ENCODE measurements around the gene INAFM1.
"Not testable (repeated sequence)": the region's sequence is repeated elsewhere in the genome, so short reads cannot be mapped to it uniquely, and the experiment has no call there.

The INAFM1 gene

GRCh38 chr19:47232422-47233211 is 42.1 kb upstream of the INAFM1 start:
- TF ChIP-seq POLR2A (IDR thresholded peaks at IDR 0.05; ENCODE audit: low read length) (no peak), GATA1 (IDR thresholded peaks at IDR 0.05; ENCODE audit: low read depth, low read length) (no peak)
- peak; percentile 34 to 81 for DNase-seq

DNA sequence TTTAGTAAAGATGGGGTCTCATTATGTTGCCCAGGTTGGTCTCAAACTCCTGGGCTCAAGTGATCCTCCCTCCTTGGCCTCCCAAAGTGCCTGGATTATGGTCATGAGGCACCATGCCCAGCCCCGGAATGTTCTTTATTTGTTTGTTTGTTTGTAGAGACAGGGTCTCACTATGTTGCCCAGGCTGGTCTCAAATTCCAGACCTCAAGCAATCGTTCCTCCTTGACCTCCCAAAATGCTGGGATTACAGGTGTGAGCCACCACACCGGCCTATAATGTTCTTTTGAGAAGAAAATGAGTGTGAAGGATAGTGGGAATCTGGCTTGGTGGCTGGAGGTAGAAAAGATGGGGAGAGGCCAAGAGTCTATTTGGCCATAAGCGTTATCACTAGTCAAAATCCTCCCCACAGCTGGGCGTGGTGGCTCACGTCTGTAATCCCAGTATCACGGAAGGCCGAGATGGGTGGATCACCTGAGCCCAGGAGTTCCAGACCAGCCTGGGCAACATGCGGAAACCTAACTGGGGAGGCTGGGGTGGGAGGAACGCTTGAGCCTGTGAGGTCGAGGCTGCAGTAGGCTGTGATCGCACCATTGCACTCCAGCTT is 38.5 kb upstream of the INAFM1 start:
- TF ChIP-seq POLR2A (IDR thresholded peaks at IDR 0.05; ENCODE audit: low read length): no peak
- TF ChIP-seq GATA1 (IDR thresholded peaks at IDR 0.05; ENCODE audit: low read depth, low read length): no peak

DNA sequence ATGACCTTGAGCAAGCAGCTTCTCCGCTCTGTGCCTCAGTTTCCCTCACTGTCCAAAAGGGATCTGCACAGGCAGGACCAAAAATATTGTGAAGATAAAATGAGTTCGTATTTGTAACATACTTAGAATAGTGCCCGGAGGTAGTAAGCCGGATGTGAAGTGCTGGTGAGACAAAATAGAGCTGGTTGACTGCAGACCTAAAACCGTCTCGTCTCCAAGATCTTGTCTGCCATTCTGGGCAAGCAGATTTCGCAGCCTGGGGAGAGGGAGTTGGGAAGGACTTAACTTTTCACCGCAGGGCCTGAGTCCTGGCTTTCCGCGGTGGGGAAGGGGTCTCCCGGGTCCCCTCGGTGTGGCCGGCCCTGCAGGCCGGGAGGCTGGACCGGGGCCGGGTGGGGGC is 35.5 kb upstream of the INAFM1 start:
- DNase-seq: no peak

More for the DNA sequence above, 38.5 kb upstream of the INAFM1 start:
- DNase-seq: no peak

GRCh38 chr19:47239610-47240296 is 34.9 kb upstream of the INAFM1 start:
- peak; percentile 31 to 65 for DNase-seq
- TF ChIP-seq GATA1 (IDR thresholded peaks at IDR 0.05; ENCODE audit: low read depth, low read length): no peak
- TF ChIP-seq POLR2A (IDR thresholded peaks at IDR 0.05; ENCODE audit: low read length): no peak

More for the DNA sequence above, 35.5 kb upstream of the INAFM1 start:
- TF ChIP-seq GATA1 (IDR thresholded peaks at IDR 0.05; ENCODE audit: low read depth, low read length): no peak
- TF ChIP-seq POLR2A (IDR thresholded peaks at IDR 0.05; ENCODE audit: low read length): no peak

DNA sequence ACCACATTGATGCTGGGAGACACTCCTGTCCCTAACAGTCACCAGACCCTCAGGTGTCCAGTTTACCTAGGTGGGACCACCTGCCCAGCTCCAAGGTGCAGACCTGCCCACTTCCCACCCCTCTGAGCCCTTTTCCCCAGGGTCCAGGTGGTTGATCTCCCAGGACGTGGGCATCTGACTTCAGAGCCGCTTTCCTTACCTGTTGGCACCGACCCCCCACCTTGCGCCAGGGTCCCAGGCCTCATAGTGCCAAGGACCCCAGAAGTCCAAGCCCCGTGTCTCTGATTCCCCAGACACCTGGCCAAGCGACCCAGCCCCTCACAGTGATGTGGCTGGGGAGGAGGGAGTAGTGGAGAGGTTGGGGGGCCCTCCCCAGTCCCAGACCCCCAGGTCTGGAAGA is 34.1 kb upstream of the INAFM1 start:
- TF ChIP-seq GATA1 (IDR thresholded peaks at IDR 0.05; ENCODE audit: low read depth, low read length) (no peak), POLR2A (IDR thresholded peaks at IDR 0.05; ENCODE audit: low read length) (no peak)

DNA sequence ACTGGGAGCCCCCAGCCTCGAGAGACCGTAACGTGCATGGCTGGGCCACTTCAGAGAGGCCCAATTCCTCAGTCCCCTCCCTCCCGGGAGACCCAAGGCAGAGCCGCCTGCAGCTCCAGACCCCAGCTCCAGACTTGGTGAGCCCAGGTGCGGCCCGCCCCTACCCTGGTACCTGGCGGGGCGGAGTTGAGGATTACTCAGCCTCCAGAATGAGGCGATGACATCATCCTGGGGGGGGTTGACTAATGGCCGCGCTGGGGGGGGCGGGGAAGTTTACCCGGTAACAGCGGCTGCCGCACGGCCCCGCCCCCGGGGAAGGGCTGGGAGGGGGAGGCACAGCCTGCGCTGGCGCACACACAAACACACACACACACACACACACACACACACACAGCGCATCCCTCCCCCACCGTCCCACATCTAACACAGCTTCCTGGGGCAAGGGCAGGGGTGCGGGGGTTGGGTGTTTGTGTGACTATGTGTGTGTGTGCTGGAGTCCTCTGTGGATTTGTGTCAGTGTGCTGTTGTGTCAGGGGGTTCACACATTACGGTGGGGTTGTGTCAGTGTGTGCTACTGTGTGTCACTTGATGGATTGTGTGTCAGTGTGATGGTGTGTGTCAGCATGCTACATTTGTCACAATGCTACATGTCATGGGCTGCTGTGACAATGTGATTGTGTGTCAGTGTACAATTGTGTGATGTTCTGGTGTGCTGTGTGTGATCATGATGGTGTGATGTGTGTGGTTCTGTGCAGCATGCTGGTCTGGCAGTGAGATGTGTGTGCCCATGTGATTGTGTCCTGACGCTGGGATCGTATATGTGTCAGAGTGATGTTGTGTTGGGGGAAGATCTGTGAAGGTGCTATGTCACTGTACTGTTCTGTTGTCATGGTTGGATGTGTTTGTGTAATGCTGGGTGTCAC is 33.4 kb upstream of the INAFM1 start:
- DNase-seq: peak; percentile 89 to 97
- TF ChIP-seq POLR2A (IDR thresholded peaks at IDR 0.05; ENCODE audit: low read length) (peak; percentile 19), GATA1 (IDR thresholded peaks at IDR 0.05; ENCODE audit: low read depth, low read length) (no peak)

More for the DNA sequence above, 34.1 kb upstream of the INAFM1 start:
- no peak for DNase-seq

DNA sequence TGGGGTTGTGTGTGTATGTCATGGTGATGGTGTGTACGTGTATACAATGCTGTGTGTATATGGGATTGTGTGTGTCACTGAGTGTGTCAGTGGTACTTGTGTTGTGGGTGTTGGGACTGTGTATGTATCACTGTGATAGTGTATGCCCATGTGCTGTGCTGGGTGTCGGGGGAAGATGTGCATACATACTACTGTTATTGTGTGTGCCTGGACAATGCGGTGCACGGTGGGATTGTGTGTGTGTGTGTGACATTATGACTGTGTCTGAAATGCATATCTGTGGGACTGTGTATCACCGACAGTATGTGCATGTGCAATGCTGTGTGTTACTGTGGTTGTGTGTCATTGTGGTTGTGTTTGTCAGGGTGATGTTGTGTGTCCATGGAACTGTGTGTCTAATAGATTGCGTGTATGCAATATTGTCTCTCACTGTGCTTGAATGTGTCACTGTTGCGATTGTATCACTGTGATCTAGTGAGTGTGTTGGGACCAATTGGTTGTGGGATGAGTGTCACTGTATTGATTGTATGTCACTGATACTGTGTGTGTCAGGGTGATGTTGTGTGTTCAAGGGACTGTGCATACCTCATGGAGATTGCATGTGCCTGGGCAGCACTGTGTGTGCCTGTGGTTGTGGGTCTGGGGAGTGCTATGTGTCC is 32.6 kb upstream of the INAFM1 start:
- TF ChIP-seq GATA1 (IDR thresholded peaks at IDR 0.05; ENCODE audit: low read depth, low read length): no peak
- peak; percentile 2 for TF ChIP-seq POLR2A (IDR thresholded peaks at IDR 0.05; ENCODE audit: low read length)
- peak; percentile 67 to 75 for DNase-seq

DNA sequence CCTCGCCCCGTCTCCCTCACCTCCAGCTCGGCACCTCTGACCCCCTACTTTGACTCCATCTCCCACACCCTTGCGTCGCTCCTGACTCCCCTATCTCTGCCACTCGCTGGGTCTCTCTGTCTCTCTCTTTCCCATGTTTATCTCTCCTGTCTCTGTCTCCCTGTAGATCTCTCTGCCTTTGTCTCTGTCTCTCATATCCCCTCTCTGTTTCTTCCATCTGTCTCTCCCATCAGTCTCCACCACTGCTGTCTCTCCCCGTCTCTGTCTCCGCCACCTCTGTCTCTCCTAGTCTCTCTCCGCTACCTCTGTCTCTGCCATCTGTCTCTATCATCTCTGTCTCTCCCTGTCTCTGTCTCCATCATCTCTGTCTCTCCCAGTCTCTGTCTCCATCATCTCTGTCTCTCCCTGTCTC is 31.3 kb upstream of the INAFM1 start:
- DNase-seq: no peak
- TF ChIP-seq GATA1 (IDR thresholded peaks at IDR 0.05; ENCODE audit: low read depth, low read length): no peak
- TF ChIP-seq POLR2A (IDR thresholded peaks at IDR 0.05; ENCODE audit: low read length): no peak

DNA sequence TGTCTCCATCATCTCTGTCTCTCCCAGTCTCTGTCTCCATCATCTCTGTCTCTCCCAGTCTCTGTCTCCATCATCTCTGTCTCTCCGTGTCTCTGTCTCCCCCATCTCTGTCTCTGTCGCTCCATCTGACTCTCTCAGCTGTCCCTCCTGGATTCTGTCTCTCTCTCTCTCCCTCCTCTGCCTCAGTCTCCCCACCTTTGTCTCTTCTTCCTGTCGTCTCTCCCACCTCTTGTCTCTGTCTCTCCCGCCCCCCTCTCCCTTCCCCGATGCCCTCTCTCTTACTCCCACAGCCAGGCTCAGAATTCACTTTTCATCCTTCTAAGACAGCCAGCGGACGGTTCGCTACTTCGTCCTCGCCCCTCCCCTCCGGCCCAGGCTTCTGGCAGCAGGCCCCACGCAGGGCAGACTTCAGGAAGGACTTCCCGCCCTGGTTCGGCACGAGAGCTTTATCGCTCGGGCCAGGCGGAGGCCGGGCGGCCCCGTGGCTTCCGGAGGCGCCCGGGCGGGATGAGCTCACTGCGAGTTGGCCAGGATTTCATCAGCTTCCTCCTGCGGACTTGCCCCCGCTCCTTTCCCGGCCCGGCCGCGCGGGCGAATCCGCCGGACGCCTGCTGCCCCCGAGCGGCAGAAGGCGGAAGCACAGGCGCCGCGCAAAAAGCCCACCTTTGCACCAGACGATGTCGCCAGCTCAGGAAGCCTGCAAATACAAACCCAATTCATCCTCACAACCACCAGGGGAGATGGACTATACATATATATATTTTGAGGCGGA is 30.7 kb upstream of the INAFM1 start:
- TF ChIP-seq GATA1 (IDR thresholded peaks at IDR 0.05; ENCODE audit: low read depth, low read length) (no peak), POLR2A (IDR thresholded peaks at IDR 0.05; ENCODE audit: low read length) (peak; percentile 48)

GRCh38 chr19:47247308-47247990 is 27.2 kb upstream of the INAFM1 start:
- peak; percentile 86 to 94 for DNase-seq
- no peak for TF ChIP-seq POLR2A (IDR thresholded peaks at IDR 0.05; ENCODE audit: low read length)

More for the DNA sequence above, 30.7 kb upstream of the INAFM1 start:
- DNase-seq: peak; percentile 99

DNA sequence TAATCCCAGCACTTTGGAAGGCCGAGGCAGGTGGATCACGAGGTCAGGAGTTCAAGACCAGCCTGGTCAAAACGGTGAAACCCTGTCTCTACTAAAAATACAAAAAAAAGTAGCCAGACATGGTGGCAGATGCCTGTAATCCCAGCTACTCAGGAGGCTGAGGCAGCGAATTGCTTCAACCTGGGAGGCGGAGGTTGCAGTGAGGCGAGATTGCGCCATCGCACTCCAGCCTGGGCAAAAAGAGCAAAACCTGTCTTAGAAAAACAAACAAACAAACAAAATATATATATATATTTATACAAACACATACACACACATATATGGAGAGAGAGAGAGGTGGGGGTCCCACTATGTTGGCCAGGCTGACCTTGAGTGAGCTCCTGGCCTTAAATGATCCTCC is 21.7 kb upstream of the INAFM1 start:
- DNase-seq: not testable (repeated sequence)

- no peak for TF ChIP-seq GATA1 (IDR thresholded peaks at IDR 0.05; ENCODE audit: low read depth, low read length)
- TF ChIP-seq POLR2A (IDR thresholded peaks at IDR 0.05; ENCODE audit: low read length): no peak
- DNase-seq: no peak
These were observed 21.2 kb upstream of the INAFM1 start for GRCh38 chr19:47253467-47253881.
